Astrocyte of the spinal cord (primary cell): ENCODE results near the gene ZSCAN26.

ENCODE experiments used
- DNase-seq: peaks from one replicate; pipeline ENCODE4 v3.0.0; 2011; ENCODE audit warnings: low read depth, low spot score
- H3K4me3 ChIP-seq: 2 replicates; pipeline ENCODE4 v1.5.1; 2011; ENCODE audit warnings: low read depth, mild to moderate bottlenecking, low read length, moderate library complexity
- CTCF ChIP-seq: IDR thresholded peaks from 2 replicates; pipeline ENCODE4 v1.5.1; 2012; ENCODE audit warnings: low read depth, mild to moderate bottlenecking, low read length, inconsistent platforms
- in situ Hi-C: cut with HindIII; loops from 2 replicates; pipeline ENCODE4 v1.10.0; 2017; ENCODE audit warnings: low sequenced_read_pairs

Gene ZSCAN26

DNA sequence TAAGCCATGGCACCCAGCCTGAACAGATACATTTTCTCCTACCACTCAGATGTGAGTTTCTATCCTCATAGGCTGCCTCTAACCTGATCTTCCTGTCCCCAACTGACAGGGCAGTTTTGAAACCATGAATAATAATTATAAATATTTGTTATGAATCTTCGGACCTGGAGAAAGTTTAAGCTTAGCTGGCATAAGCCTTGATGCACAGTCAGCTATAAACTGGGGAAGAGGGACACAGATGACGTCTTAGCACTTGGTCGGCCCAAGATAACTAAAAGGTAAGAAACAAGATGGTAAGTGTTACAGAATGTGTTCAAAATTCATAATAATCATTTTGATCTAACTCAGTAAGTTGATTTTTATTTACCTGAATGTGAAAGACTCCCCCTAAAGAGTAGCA is 23.0 kb upstream of the ZSCAN26 start:
- in situ Hi-C loops = no loop called here
- TF ChIP-seq CTCF = no peak
- H3K4me3 ChIP-seq = no peak overlapping the region
- no peak for DNase-seq

DNA sequence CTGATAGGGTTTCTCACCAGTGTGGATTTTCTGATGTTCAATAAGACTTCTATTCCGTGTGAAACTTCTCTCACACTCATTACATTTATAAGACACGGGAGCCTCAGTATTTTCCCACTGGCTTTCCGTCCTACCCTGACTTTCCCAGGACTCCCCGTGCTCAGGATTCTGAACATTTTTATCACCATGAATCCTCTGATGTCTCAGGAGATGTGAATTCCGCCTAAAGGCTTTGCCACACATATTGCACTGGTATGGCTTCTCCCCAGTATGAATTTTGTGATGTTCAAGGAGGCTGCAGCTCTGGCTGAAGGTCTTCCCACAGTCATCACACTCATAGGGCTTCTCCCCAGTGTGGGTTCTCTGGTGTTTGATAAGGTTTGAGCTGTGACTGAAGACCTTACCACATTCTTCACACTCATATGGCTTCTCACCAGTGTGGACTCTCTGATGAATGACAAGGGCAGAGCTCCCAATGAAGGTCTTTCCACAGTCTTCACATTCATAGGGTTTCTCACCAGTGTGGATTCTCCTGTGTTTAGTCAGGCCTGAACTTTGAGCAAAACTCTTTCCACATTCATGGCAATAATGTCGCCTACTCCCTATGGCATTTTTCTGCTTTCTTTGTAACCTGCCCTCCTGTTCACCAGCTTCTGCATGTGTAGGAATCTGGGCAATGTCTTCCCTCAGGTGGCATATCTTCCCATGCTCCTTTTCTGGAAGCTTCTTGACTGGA is 21.6 kb upstream of the ZSCAN26 start:
- H3K4me3 ChIP-seq = no peak overlapping the region
- in situ Hi-C loops = no loop called here
- TF ChIP-seq CTCF = no peak
- DNase-seq = no peak

- no peak for DNase-seq
- no peak for TF ChIP-seq CTCF
- in situ Hi-C loops = no loop called here
- no peak overlapping the region for H3K4me3 ChIP-seq
These were observed 18.0 kb upstream of the ZSCAN26 start for GRCh38 chr6:28248916-28249315.

DNA sequence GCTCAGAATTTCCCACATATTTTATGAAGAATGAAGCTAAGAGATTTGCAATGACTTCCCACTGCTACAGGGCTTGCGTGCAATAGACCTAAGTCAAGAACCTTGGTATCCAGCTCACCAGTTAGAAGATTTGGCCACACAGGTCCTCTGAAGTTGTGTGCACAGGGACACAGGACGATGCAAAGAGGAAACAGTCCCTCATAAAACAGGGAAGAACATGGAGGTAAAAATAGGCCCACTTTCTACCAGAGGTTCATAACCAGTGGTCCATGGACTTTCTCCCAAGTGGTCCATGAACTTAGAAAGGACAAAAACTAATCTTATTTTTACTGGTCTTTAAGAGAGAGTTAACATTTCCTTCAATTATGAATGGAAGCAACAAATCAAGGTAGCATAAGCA is 16.2 kb upstream of the ZSCAN26 start:
- TF ChIP-seq CTCF = no peak
- in situ Hi-C loops = no loop called here
- DNase-seq = no peak
- peak overlapping the region; percentile 87 for H3K4me3 ChIP-seq

GRCh38 chr6:28251661-28252008 is 15.3 kb upstream of the ZSCAN26 start:
- DNase-seq = no peak
- TF ChIP-seq CTCF = no peak
- H3K4me3 ChIP-seq = peak overlapping the region; percentile 87
- in situ Hi-C loops = no loop called here

GRCh38 chr6:28252009-28252975 is 14.7 kb upstream of the ZSCAN26 start, which contains the start of gene ZKSCAN4:
TSS of gene ZKSCAN4 (minus strand) at chr6:28252269. CDS start at chr6:28251980, 289 bp downstream.
- no peak for TF ChIP-seq CTCF
- in situ Hi-C loops = no loop called here
- DNase-seq = peak; percentile 92
- H3K4me3 ChIP-seq = peak within 1 kb of the TSS; percentile 87
